ENCODE measurements around the gene SLC25A26. TPM values are rescaled to one million over a fixed set of nuclear protein-coding genes. Genes with fewer than 3 reads are reported as not detected.

SLC25A26 gene
- total RNA-seq, 1 experiment from 2014 or later, result 23.8 TPM

DNA sequence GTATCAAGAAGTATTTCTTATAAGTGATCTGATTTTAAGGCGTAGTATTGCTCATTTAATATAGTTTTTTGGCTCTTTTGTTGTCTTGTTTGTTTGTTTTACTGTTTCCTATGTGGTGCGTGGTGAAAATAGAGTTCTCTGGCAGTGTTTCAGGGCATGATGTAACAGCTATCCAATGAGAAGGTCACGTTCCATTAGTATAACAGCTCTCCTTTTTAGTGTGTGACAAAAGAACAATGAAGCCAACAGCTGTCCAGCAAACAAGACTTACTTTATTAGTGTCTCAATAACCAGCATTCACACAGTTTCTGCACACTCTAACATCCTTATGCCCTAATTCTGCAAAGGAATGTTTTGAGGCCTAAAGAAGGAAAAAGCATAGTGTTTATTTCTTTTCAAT is 127.9 kb downstream of the SLC25A26 start:
- H3K27ac ChIP-seq (ENCODE audit: low read depth, low read length), result no peak overlapping the region
- no peaks in the 10 kb centered on the region for H3K4me1 ChIP-seq (ENCODE audit: control insufficient read depth in 1 of 2, insufficient read depth in 2 of 2, low read length in 2 of 2)
- ChIA-PET POLR2A (no interaction called here), RAD21 (ENCODE audit: low non-redundant PET in 1 of 2, low total read pairs in 2 of 2, uncharacterized antibody in 2 of 2, unreplicated experiment in 2 of 2) (no interaction called here), CTCF (no interaction called here)
- H3K9ac ChIP-seq (ENCODE audit: low read length), result no peak overlapping the region
- no peak overlapping the region for H2AFZ ChIP-seq (ENCODE audit: low read depth, low read length, poor library complexity, severe bottlenecking)
- H3K4me3 ChIP-seq (replicated peaks in 1 of 2; ENCODE audit: low read depth in 1 of 2, low read length in 2 of 2), result no peak overlapping the region
- no TSS peak for BruUV-seq (replicated peaks)
- no peaks in the 10 kb centered on the region for H4K20me1 ChIP-seq (ENCODE audit: insufficient read depth)
- intact Hi-C loops (cut with micrococcal nuclease), result no loop called here
- no peaks in the 10 kb centered on the region for H3K79me2 ChIP-seq (ENCODE audit: insufficient read depth, low read length)
- TF ChIP-seq TCF7L2 (IDR thresholded peaks at IDR 0.05; ENCODE audit: borderline replicate concordance, extremely low read depth, insufficient read depth, insufficient read length), result no peak
- no peak for TF ChIP-seq POLR2AphosphoS5 (IDR thresholded peaks at IDR 0.05; ENCODE audit: low read depth, low read length)
- TF ChIP-seq CBX3 (IDR thresholded peaks at IDR 0.05; ENCODE audit: low read depth), result no peak
- no peak for TF ChIP-seq JUND (IDR thresholded peaks at IDR 0.05)
- TF ChIP-seq RAD21 (IDR thresholded peaks at IDR 0.05; ENCODE audit: low read depth), result no peak
- TF ChIP-seq SP1 (IDR thresholded peaks at IDR 0.05; ENCODE audit: low read depth), result no peak
- TF ChIP-seq ZNF274 (IDR thresholded peaks at IDR 0.05; ENCODE audit: low read depth, low read length), result no peak
- TF ChIP-seq SIN3A (IDR thresholded peaks at IDR 0.05; ENCODE audit: low read depth), result no peak
- TF ChIP-seq SRF (IDR thresholded peaks at IDR 0.05; ENCODE audit: low read depth), result no peak
- no peak for TF ChIP-seq EGR1 (IDR thresholded peaks at IDR 0.05; ENCODE audit: low read depth)
- no peak for TF ChIP-seq YY1 (IDR thresholded peaks at IDR 0.05; ENCODE audit: extremely low read depth, insufficient replicate concordance, low read depth, low read length)
- TF ChIP-seq ELF1 (IDR thresholded peaks at IDR 0.05; ENCODE audit: borderline replicate concordance, low read depth), result no peak
- TF ChIP-seq, protein P1, sequence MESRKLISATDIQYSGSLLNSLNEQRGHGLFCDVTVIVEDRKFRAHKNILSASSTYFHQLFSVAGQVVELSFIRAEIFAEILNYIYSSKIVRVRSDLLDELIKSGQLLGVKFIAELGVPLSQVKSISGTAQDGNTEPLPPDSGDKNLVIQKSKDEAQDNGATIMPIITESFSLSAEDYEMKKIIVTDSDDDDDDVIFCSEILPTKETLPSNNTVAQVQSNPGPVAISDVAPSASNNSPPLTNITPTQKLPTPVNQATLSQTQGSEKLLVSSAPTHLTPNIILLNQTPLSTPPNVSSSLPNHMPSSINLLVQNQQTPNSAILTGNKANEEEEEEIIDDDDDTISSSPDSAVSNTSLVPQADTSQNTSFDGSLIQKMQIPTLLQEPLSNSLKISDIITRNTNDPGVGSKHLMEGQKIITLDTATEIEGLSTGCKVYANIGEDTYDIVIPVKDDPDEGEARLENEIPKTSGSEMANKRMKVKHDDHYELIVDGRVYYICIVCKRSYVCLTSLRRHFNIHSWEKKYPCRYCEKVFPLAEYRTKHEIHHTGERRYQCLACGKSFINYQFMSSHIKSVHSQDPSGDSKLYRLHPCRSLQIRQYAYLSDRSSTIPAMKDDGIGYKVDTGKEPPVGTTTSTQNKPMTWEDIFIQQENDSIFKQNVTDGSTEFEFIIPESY (IDR thresholded peaks at IDR 0.05; ENCODE audit: extremely low read depth, insufficient replicate concordance, low read length), result no peak
- no peak for TF ChIP-seq EZH2 (IDR thresholded peaks at IDR 0.05)
- TF ChIP-seq FOSL1 (IDR thresholded peaks at IDR 0.05; ENCODE audit: low read depth), result no peak
- TF ChIP-seq, protein P2, sequence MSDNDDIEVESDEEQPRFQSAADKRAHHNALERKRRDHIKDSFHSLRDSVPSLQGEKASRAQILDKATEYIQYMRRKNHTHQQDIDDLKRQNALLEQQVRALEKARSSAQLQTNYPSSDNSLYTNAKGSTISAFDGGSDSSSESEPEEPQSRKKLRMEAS (IDR thresholded peaks at IDR 0.05), result no peak
- TF ChIP-seq CEBPB (IDR thresholded peaks at IDR 0.05; ENCODE audit: low read depth), result no peak
- DNase-seq (ENCODE audit: low read depth, low spot score) (no peak), ATAC-seq (no peak)
- H3K9me3 ChIP-seq (ENCODE audit: control insufficient read depth in 1 of 2, insufficient read depth in 1 of 2, low read depth in 1 of 2, low read length in 2 of 2), result no peaks in the 10 kb centered on the region
- H3K27me3 ChIP-seq (ENCODE audit: insufficient read depth, low read length), result no peaks in the 10 kb centered on the region
- no peaks in the 10 kb centered on the region for H3K36me3 ChIP-seq (ENCODE audit: control insufficient read depth in 1 of 2, insufficient read depth in 2 of 2, low read length in 2 of 2)
- H3K4me2 ChIP-seq (ENCODE audit: low read length), result no peak overlapping the region
- H3K9me2 ChIP-seq (ENCODE audit: insufficient read depth), result no peaks in the 10 kb centered on the region

All from HCT116 (cell line).